Right lobe of liver (tissue), 6 donors: ENCODE measurements around the gene COMP. TPM values are rescaled to one million over a fixed set of nuclear protein-coding genes. Genes with fewer than 3 reads are reported as not detected.

Source experiments
- ATAC-seq, 4 donors: fragments of 200-7000 bp; cut with Tn5 transposase; one replicate each; pipeline ENCODE4 v1.9.1; 2020; ENCODE audit warnings: mild to moderate bottlenecking in 4 of 4, moderate library complexity in 4 of 4
- DNase-seq, 3 donors: peaks; one replicate each; pipeline ENCODE4 v3.0.0-alpha.2; 2020
- H3K27ac ChIP-seq, 3 donors: fragments of 200-600 bp; one replicate each; pipeline ENCODE4 v1.8.0; 2022
- H3K27me3 ChIP-seq, 2 donors: fragments of 200-600 bp; one replicate each; pipeline ENCODE4 v1.8.0; 2022
- H3K36me3 ChIP-seq, 4 donors: fragments of 200-600 bp; sonication (generic) in 1 of 4; one replicate each; pipeline versions ENCODE4 v1.5.1 to v1.8.0; 2017 to 2022; ENCODE audit warnings: control low read depth in 1 of 4
- H3K4me1 ChIP-seq, 4 donors: fragments of 200-600 bp; sonication (generic) in 1 of 4; one replicate each; pipeline versions ENCODE4 v1.5.1 to v1.8.0; 2017 to 2022; ENCODE audit warnings: control low read depth in 1 of 4
- H3K4me3 ChIP-seq, 3 donors: fragments of 200-600 bp; one replicate each; pipeline ENCODE4 v1.8.0; 2022
- H3K9me3 ChIP-seq, 4 donors: fragments of 200-600 bp; sonication (generic) in 1 of 4; one replicate each; pipeline versions ENCODE4 v1.5.1 to v1.8.0; 2017 to 2022; ENCODE audit warnings: control low read depth in 1 of 4
- POLR2A ChIP-seq: fragments of 450-650 bp; IDR thresholded peaks from one replicate; pipeline ENCODE4 v1.6.1; 2017; ENCODE audit warnings: antibody characterized with exemption, mild to moderate bottlenecking
- WGBS: methylation state at CpG from one replicate; pipeline ENCODE4 v1.1.6; 2018; ENCODE audit warnings: low coverage, low lambda C conversion rate; ENCODE audit not compliant: insufficient coverage; ENCODE audit errors: missing lambda C conversion rate; 5-methylcytosine and 5-hydroxymethylcytosine counted together
- intact Hi-C, 2 donors: fragments of 100-400 bp; cut with DNase I; formaldehyde crosslinking; loops; one replicate each; pipeline versions ENCODE4 v1.11.2 to v1.14.1; 2022
- total RNA-seq, 6 experiments: library from RNA; depleted of rRNA in 2 of 6; stranded (reverse); fragments of >200 nt in 2 of 6; fragmentation: NEBNext Ultra II Directional in 3 of 6; extraction: Animal tissue kit (Norgen Biotek cat#: 25700) in 3 of 6; gene quantifications; one replicate each; pipeline versions ENCODE4 v1.1.0 to v1.2.4, GENCODE V29; 2016 to 2023
- TF ChIP-seq, protein P1 (sequence below), 4 donors: fragments of 200-600 bp in 3 of 4; fragments of 450-650 bp in 1 of 4; IDR thresholded peaks; one replicate each; pipeline versions ENCODE4 v1.5.1 to v1.8.0; 2016 to 2022; ENCODE audit warnings: antibody characterized with exemption in 4 of 4, mild to moderate bottlenecking in 2 of 4
- donor health status: DM: no; HTN: yes; CAD: no.
- donor health status: DM: no; HTN: no; CAD: no.
- donor health status: DM: no; HTN: no; CAD: no.
- donor health status: DM: no; HTN: yes; CAD: no.
- donor health status: DM: no; HTN: yes; CAD: no.

Gene COMP
- total RNA-seq, 6 experiments from 2014 or later = 0.11 to 0.31 TPM; not detected in 4

DNA sequence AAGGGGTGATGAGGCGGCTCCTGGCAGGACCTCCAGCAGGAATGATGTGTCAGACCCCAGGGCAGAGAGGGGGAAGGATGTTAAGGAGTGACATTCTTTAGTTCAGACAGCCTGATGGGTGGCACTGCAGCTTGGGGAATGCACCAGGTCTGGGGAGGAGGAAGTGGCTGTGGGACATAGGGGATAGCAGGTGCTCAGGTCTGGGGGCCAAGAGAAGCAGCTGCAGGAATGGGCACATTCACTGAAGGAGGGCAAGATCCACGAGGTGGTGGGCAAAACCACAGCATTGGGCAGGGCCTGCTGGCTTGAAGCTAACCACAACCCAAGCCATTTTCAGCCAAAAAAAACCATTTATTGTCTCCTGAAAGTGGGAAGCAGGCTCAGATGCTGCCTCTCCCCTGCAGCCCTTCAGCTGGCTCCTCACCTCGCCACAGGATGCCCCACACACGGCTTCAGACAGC, 26.5 kb downstream of the COMP start:
- Histone ChIP-seq H3K4me1 (peaks cover 0 to 14% (median 10%) of the 10 kb centered on the region in 4 donors), H3K27me3 (no peaks in the 10 kb centered on the region), H3K27ac (no peak overlapping the region), H3K4me3 (no peak overlapping the region), H3K36me3 (no peaks in the 10 kb centered on the region), H3K9me3 (no peaks in the 10 kb centered on the region)
- ATAC-seq = no peak
- intact Hi-C loops = no loop called here
- no peak for DNase-seq
- TF ChIP-seq POLR2A = no peak
- TF ChIP-seq, protein P1, sequence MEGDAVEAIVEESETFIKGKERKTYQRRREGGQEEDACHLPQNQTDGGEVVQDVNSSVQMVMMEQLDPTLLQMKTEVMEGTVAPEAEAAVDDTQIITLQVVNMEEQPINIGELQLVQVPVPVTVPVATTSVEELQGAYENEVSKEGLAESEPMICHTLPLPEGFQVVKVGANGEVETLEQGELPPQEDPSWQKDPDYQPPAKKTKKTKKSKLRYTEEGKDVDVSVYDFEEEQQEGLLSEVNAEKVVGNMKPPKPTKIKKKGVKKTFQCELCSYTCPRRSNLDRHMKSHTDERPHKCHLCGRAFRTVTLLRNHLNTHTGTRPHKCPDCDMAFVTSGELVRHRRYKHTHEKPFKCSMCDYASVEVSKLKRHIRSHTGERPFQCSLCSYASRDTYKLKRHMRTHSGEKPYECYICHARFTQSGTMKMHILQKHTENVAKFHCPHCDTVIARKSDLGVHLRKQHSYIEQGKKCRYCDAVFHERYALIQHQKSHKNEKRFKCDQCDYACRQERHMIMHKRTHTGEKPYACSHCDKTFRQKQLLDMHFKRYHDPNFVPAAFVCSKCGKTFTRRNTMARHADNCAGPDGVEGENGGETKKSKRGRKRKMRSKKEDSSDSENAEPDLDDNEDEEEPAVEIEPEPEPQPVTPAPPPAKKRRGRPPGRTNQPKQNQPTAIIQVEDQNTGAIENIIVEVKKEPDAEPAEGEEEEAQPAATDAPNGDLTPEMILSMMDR (IDR thresholded peaks at IDR 0.05) = no peak
- no CpG with 5 or more reads among the region's 4 CpGs for WGBS

DNA sequence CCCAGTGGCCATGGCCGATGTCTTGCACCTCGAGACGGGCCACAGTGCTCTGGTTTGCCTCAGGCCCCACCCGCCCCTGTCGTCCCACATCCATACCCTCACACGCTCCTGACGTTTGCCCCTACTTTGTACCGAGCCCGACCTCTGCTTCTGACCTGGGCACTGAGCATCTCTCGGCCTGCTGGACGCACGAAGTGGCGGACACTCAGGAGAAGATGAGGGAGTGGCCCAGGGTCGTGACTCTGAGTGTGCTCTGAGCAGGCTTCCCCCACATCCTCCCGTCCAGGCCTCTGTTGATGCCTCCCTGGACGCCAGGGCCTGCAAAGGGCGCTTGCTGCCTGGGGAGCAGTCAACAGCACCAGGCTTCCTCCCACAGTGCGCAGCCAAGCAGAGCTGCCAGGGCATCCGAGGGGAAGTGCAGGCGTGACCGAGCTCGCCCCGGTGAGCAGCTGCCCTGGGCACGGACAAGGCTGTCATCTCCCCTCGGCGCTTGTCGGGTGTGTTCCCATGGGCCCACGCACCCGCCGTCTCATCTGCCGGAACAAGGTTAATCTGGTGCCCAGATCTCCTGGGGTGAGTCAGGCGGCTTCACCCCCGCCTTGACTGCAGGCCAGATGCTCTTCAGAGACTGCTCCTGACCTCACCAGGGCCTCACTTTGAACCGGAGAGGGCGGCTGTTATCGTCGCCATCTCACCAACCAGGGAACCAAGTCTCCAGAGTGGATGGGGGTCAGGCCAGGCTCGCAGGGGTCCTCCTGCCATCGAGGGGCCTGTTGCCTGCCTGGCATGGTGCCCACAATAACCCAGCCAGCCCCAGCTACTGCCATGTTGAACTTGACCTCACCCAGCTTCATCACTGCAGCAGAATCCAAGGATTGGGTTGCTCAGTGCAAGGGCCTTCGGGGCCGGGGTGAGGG, 27.2 kb downstream of the COMP start:
- H3K27me3 ChIP-seq = no peaks in the 10 kb centered on the region
- H3K9me3 ChIP-seq = no peaks in the 10 kb centered on the region
- no peak for DNase-seq
- H3K36me3 ChIP-seq = no peaks in the 10 kb centered on the region
- no peak overlapping the region for H3K4me3 ChIP-seq
- ATAC-seq = no peak
- H3K4me1 ChIP-seq = peaks cover 0 to 14% (median 10%) of the 10 kb centered on the region in 4 donors
- intact Hi-C loops = no loop called here
- TF ChIP-seq, protein P1 (IDR thresholded peaks at IDR 0.05) = no peak
- no peak for TF ChIP-seq POLR2A
- no peak overlapping the region for H3K27ac ChIP-seq
- 86% methylated on average over 11 of the region's 41 CpGs for WGBS

DNA sequence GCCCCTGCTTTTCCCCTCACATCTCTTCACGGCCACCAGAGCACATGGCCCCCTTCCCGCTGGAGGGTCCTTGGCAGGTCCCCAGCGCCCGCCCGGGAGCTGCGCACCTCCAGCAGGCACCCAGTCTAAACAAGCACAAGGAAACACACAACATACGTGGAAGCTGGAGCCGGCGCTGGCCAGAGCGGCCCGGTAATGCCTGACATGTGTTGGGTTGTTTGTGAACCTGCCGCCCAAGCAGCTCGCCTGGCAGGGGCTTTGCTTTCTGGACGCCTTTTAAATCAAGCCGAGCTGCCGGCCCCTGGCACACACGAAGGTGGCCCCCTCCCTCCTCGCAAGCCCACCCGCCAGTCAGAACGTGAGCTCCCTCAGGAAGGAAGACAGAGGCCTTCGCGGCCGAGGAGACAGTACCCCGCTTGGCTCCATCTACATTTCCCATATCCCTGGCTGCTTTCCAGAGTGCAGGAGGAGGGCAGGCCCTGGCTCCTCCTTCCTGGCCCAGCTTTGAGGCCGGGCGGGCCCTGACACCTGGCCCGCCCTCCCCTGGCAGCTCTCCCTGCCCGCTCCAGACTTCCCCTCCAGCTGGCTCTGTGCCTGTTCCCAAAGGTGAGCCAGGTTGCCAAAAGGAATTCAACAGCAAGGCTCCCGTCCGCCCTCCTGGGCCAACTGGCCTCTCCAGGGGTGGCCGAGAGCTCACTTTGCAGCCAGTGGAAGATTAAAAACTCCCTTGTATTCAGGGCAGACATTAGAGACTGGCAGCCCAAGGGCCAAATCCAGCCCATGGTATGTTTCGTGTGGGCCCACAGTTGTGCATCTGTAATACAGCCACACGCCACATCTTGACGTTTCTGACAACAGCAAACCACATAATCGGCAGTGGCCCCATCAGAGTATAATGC, 28.7 kb downstream of the COMP start:
- peak; percentile 92 to 98 (median 95) for DNase-seq
- Histone ChIP-seq H3K4me3 (peak overlapping the region in 1 of 3 donors; percentile 17), H3K4me1 (peaks cover 0 to 14% (median 10%) of the 10 kb centered on the region in 4 donors), H3K9me3 (no peaks in the 10 kb centered on the region), H3K27me3 (no peaks in the 10 kb centered on the region), H3K27ac (no peak overlapping the region), H3K36me3 (no peaks in the 10 kb centered on the region)
- TF ChIP-seq, protein P1 (IDR thresholded peaks at IDR 0.05) = no peak
- no peak for TF ChIP-seq POLR2A
- intact Hi-C loops = no loop called here
- 44% methylated on average over 17 of the region's 35 CpGs for WGBS
- ATAC-seq = peak; percentile 93 to 97 (median 96)

DNA sequence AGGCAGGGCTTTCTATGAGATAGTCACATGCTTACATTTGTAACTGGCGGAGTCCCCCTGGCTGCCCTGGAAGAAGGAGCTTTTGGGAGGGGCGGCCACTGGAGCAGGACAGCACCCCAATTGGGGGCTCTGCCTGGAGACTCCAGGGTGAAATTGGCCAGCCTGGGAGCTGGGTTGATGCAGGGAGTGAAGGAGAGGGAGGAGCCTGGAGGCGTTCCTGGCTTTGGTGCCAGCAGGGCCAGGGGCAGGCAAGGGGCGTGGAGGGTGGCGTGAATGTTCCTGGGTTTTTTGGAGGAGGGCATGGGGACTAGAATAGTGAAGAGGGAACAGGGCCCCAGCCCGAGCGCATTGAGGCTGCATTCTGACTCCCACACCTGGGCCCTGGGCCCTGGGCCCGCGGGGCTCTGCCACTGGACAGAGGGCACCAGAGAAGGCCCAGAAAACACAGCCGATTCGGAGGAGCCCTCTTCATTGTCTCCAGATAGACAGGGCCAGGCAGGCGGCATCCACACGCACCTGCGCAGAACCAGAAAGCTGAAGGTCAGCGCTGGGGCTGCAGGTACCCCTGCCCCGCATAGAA, 29.5 kb downstream of the COMP start:
- intact Hi-C loops = no loop called here
- no peaks in the 10 kb centered on the region for H3K36me3 ChIP-seq
- no peaks in the 10 kb centered on the region for H3K9me3 ChIP-seq
- DNase-seq (no peak), ATAC-seq (no peak)
- no peak for TF ChIP-seq POLR2A
- TF ChIP-seq, protein P1 (IDR thresholded peaks at IDR 0.05) = no peak
- WGBS = 100% methylated on average over 2 of the region's 16 CpGs
- H3K27me3 ChIP-seq = no peaks in the 10 kb centered on the region
- H3K4me3 ChIP-seq = no peak overlapping the region
- H3K4me1 ChIP-seq = peaks cover 0 to 14% (median 10%) of the 10 kb centered on the region in 4 donors
- H3K27ac ChIP-seq = no peak overlapping the region
